CD4-positive, alpha-beta T cell (primary cell): Measurements from ENCODE around the gene PLPP7. TPM values are rescaled to one million over a fixed set of nuclear protein-coding genes. Genes with fewer than 3 reads are reported as not detected.

ENCODE experiments used
- ATAC-seq: fragments of 200-7000 bp; cut with Tn5 transposase; one replicate; pipeline ENCODE4 v1.10.0; 2022; ENCODE audit warnings: mild to moderate bottlenecking; ENCODE audit not compliant: poor library complexity
- CTCF ChIA-PET: fragments of 350-600 bp; sonication (Branson Sonifier 250); formaldehyde crosslinking; loops from one replicate; lab custom pipeline; 2021; ENCODE audit warnings: antibody characterized with exemption, inconsistent platforms; lab: Charles Lee
- POLR2A ChIA-PET: fragments of 350-600 bp; sonication (Branson Sonifier 250); formaldehyde crosslinking; loops from one replicate; lab custom pipeline; 2021; ENCODE audit warnings: antibody characterized with exemption, inconsistent platforms; lab: Charles Lee
- DNase-seq, 14 experiments: peaks; one replicate each; pipeline ENCODE4 v3.0.0-alpha.2; 2013 to 2020; ENCODE audit warnings: mixed read lengths in 2 of 14
- H3K27ac ChIP-seq, 2 donors: one replicate each; pipeline versions ENCODE4 v1.5.1 to v1.7.0; 2013; ENCODE audit warnings: low read length in 2 of 2, low read depth in 1 of 2, mild to moderate bottlenecking in 1 of 2
- H3K27me3 ChIP-seq, 2 experiments: 1 replicate in 1 of 2; 2 replicates in 1 of 2; pipeline versions ENCODE4 v1.6.1 to v1.7.0; 2013; ENCODE audit warnings: low read length in 2 of 2, control low read depth in 1 of 2, mild to moderate bottlenecking in 1 of 2, moderate library complexity in 1 of 2; ENCODE audit not compliant: insufficient read depth in 2 of 2, control insufficient read depth in 1 of 2
- H3K36me3 ChIP-seq: one replicate; pipeline ENCODE4 v1.6.1; 2013; ENCODE audit warnings: low read length, control low read depth; ENCODE audit not compliant: insufficient read depth
- H3K4me1 ChIP-seq: one replicate; pipeline ENCODE4 v1.6.1; 2013; ENCODE audit warnings: low read length, control low read depth; ENCODE audit not compliant: insufficient read depth
- H3K4me3 ChIP-seq: one replicate; pipeline ENCODE4 v1.5.1; 2013; ENCODE audit warnings: mild to moderate bottlenecking, low read length, moderate library complexity
- H3K9me3 ChIP-seq, 2 experiments: 1 replicate in 1 of 2; 2 replicates in 1 of 2; pipeline versions ENCODE4 v1.6.1 to v1.7.0; 2013; ENCODE audit warnings: low read length in 2 of 2, mild to moderate bottlenecking in 2 of 2, control low read depth in 1 of 2, moderate library complexity in 1 of 2; ENCODE audit not compliant: control insufficient read depth in 1 of 2, insufficient read depth in 1 of 2
- H3K27ac Mint-ChIP-seq: one replicate; pipeline ENCODE4 v1.8.0; 2020; ENCODE audit warnings: mixed read lengths
- H3K27me3 Mint-ChIP-seq: one replicate; pipeline ENCODE4 v1.8.0; 2021; ENCODE audit warnings: mixed read lengths
- H3K36me3 Mint-ChIP-seq: one replicate; pipeline ENCODE4 v1.8.0; 2021; ENCODE audit warnings: low read depth, mixed read lengths
- H3K4me1 Mint-ChIP-seq: one replicate; pipeline ENCODE4 v1.8.0; 2021; ENCODE audit warnings: low read depth, mixed read lengths
- H3K4me3 Mint-ChIP-seq: one replicate; pipeline ENCODE4 v1.8.0; 2020; ENCODE audit warnings: mild to moderate bottlenecking, mixed read lengths
- H3K9me3 Mint-ChIP-seq: one replicate; pipeline ENCODE4 v1.8.0; 2020; ENCODE audit warnings: mixed read lengths
- CTCF ChIP-seq: fragments of 200-600 bp; IDR thresholded peaks from one replicate; pipeline ENCODE4 v1.8.0; 2022; ENCODE audit warnings: antibody characterized with exemption, mild to moderate bottlenecking
- intact Hi-C, 2 experiments: fragments of 100-400 bp; cut with DNase I in 1 of 2; cut with micrococcal nuclease in 1 of 2; formaldehyde crosslinking; loops; one replicate each; pipeline versions ENCODE4 v1.15.1 to v1.9.0; 2023 to 2025; cut with DNase I, micrococcal nuclease
- total RNA-seq, 174 experiments: library from RNA in 2 of 174; stranded (reverse) in 2 of 174; gene quantifications; one replicate each; pipeline ENCODE4 v1.2.3 and lab custom pipeline; 2021 to 2026

PLPP7 gene
- total RNA-seq, 2 experiments from 2014 or later = 0.22 TPM; not detected in 1

- no peak for DNase-seq
- Histone ChIP-seq H3K27ac (no peak overlapping the region), H3K27me3 (no peaks in the 10 kb centered on the region), H3K9me3 (no peaks in the 10 kb centered on the region), H3K4me3 (no peak overlapping the region), H3K4me1 (no peaks in the 10 kb centered on the region), H3K36me3 (no peaks in the 10 kb centered on the region)
- Mint-ChIP-seq H3K36me3 (no peaks in the 10 kb centered on the region), H3K4me1 (no peaks in the 10 kb centered on the region), H3K4me3 (no peak overlapping the region), H3K27me3 (no peaks in the 10 kb centered on the region), H3K27ac (no peak overlapping the region), H3K9me3 (no peaks in the 10 kb centered on the region)
- ChIA-PET POLR2A (no interaction called here), CTCF (interaction anchor here (1.2 kb wide), 1 partner anchor 42 kb away, joined by 3 read pairs; no protein-coding TSS in a partner anchor)
- ATAC-seq = no peak
- no peak for TF ChIP-seq CTCF
- intact Hi-C loops = no loop called here
Observed at GRCh38 chr9:131298341-131298740, 8.8 kb downstream of the PLPP7 start.

GRCh38 chr9:131298816-131299215 is 9.3 kb downstream of the PLPP7 start:
- Mint-ChIP-seq H3K9me3 (no peaks in the 10 kb centered on the region), H3K36me3 (no peaks in the 10 kb centered on the region), H3K4me3 (no peak overlapping the region), H3K27ac (no peak overlapping the region), H3K27me3 (no peaks in the 10 kb centered on the region), H3K4me1 (no peaks in the 10 kb centered on the region)
- ChIA-PET CTCF (interaction anchor here (1.2 kb wide), 1 partner anchor 42 kb away, joined by 3 read pairs; no protein-coding TSS in a partner anchor), POLR2A (interaction anchor here (1.2 kb wide), 1 partner anchor 9 kb away, joined by 3 read pairs; the partner anchor contains the start of gene PLPP7)
- no peak for DNase-seq
- Histone ChIP-seq H3K9me3 (no peaks in the 10 kb centered on the region), H3K27ac (no peak overlapping the region), H3K4me3 (no peak overlapping the region), H3K27me3 (no peaks in the 10 kb centered on the region), H3K4me1 (no peaks in the 10 kb centered on the region), H3K36me3 (no peaks in the 10 kb centered on the region)
- no peak for TF ChIP-seq CTCF
- ATAC-seq = no peak
- intact Hi-C loops = no loop called here

- Mint-ChIP-seq H3K27me3 (no peaks in the 10 kb centered on the region), H3K27ac (no peak overlapping the region), H3K9me3 (no peaks in the 10 kb centered on the region), H3K4me1 (no peaks in the 10 kb centered on the region), H3K4me3 (no peak overlapping the region), H3K36me3 (no peaks in the 10 kb centered on the region)
- no peaks in the 10 kb centered on the region for H3K36me3 ChIP-seq
- no peaks in the 10 kb centered on the region for H3K27me3 ChIP-seq
- intact Hi-C loops = no loop called here
- ChIA-PET CTCF (interaction anchor here (1.2 kb wide), 1 partner anchor 43 kb away, joined by 3 read pairs; no protein-coding TSS in a partner anchor), POLR2A (interaction anchor here (1.2 kb wide), 1 partner anchor 10 kb away, joined by 3 read pairs; the partner anchor contains the start of gene PLPP7)
- H3K4me3 ChIP-seq = no peak overlapping the region
- H3K9me3 ChIP-seq = no peaks in the 10 kb centered on the region
- no peak for DNase-seq
- no peak overlapping the region for H3K27ac ChIP-seq
- ATAC-seq = no peak
- TF ChIP-seq CTCF = no peak
- H3K4me1 ChIP-seq = no peaks in the 10 kb centered on the region
Observed at GRCh38 chr9:131299346-131299960, 9.9 kb downstream of the PLPP7 start.
